ENCODE data around the gene PSEN1.

The PSEN1 gene

DNA sequence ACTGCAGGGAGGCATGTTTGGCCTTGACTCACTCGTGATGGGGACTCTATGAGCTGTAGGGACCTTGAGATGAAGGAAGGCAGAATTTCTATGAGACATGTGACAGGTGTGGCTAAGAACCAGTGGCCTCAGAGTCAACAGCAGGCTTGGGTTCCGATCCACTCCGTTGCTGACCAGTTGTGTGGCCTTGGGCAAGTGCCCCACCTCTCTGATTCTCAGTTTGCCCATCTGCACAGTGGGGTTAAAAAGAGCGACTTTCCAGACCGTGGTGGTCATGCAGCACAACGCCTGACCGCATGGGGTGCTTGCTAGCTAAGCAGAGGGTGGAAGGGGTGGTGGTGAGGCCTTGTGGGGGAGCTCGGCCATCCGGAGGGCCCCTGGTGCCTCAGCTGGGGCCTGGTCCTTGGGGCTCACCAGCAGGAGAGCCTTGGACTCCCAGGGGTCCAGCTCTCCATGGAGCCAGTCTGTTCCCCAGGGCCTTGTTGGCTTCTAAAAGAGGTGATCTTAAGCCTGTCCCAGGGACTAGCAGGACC, 119.5 kb downstream of the PSEN1 start:
- DNase-seq: no peak

DNA sequence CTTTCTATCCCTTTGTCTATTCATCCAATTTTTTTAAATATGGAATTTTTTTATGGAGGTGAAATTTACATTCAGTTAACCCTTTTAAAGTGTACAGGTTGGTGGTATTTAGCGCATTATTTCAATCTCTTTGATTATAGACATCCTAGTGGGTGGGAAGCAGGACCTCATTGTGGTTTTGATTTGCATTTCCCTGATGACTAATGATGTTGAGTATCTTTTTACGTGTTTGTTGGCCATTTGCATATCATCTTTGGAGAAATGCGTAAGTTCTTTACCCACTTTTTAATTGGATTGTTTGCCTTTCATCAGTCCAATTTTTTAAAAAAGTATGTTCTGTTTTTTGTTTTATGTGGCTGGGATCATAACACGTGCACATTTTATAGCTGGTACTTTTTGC, 121.8 kb downstream of the PSEN1 start:
- DNase-seq: no peak

DNA sequence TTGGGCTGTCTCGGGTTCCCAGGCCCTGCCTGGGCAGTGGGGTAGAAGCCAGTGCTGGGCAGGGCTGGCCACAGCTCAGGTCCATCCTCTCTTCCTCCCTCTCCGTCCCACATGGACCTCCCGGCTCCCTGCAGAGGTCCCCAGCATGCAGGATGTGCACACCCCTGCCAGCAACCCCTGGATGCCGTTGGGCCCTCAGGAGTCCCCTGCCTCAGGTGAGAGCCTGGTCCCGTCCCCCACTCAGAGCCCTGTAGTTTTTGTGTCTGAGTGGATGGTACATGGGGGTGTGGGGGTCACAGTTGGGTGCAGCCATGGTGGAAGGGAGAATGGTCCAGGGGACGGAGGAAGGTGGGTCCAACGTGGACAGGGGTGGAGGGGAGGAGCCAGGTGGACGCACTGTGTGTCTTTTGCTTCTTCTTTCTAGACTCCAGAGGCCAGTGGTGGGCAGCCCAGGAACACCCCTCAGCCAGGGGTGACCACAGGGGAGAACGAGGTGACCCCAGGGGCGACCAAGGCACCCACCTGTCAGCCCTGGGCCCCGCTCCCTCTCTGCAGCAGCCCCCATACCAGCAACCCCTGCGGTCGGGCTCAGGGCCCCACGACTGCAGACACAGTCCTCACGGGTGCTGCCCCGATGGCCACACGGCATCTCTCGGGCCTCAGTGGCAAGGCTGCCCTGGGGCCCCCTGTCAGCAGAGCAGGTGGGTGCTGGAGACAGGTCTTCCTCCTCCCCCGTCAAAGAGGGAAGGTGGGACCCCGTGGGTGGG, 122.7 kb downstream of the PSEN1 start:
- no peak for DNase-seq

DNA sequence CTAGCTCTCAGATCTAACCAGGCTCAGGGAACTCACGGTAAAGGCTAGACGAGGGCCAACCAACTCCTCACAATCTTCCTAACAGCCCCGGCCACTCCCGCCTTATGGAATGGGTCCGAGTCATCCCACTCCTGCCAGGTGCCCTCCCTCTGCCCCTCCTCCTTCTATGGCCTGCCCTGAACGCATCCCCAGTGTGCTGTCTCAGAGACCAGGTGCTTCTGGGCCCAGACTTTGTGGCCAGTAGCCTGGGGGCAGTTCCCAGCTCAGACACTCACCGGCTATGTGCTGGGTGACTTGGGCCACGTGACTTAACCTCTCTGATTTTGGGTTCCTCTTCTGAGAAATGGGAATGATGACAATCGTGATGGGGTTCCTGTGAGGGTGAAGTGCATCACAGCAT, 123.5 kb downstream of the PSEN1 start:
- DNase-seq: no peak

DNA sequence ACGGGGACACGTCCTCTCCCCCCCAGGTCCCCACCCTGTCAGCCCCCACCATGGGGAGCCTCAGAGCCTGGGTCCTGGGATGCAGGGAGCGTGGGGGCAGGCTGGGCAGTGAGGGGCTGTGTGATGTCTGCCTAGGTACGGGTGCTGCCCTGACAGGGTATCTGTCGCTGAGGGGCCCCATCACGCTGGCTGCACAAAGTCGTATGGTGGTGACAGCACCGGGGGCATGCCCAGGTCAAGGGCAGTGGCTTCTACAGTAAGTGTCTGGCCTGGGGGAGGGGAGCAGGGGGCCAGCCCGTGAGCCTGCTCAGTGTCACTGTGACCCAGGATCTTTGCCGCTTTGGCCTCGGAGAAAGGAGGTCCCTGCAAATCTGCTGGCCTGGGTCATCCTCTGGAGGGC, 124.3 kb downstream of the PSEN1 start:
- no peak for DNase-seq

DNA sequence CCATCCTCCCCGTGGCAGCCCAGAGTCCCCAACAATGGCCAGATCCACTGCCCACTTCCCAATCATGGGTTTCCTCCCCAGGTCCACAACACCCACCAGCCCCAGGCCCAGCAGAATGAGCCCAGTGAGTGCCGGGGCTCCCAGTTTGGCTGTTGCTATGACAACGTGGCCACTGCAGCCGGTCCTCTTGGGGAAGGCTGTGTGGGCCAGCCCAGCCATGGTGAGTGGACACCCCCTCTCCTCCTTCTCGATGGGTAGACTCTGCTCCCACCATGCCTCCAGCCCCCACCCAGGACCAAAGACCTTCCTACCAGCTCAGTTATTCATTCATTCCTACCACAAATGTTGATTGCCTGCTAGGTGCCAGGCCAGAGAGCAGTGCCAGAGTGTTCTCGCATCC, 124.8 kb downstream of the PSEN1 start:
- DNase-seq: no peak

DNA sequence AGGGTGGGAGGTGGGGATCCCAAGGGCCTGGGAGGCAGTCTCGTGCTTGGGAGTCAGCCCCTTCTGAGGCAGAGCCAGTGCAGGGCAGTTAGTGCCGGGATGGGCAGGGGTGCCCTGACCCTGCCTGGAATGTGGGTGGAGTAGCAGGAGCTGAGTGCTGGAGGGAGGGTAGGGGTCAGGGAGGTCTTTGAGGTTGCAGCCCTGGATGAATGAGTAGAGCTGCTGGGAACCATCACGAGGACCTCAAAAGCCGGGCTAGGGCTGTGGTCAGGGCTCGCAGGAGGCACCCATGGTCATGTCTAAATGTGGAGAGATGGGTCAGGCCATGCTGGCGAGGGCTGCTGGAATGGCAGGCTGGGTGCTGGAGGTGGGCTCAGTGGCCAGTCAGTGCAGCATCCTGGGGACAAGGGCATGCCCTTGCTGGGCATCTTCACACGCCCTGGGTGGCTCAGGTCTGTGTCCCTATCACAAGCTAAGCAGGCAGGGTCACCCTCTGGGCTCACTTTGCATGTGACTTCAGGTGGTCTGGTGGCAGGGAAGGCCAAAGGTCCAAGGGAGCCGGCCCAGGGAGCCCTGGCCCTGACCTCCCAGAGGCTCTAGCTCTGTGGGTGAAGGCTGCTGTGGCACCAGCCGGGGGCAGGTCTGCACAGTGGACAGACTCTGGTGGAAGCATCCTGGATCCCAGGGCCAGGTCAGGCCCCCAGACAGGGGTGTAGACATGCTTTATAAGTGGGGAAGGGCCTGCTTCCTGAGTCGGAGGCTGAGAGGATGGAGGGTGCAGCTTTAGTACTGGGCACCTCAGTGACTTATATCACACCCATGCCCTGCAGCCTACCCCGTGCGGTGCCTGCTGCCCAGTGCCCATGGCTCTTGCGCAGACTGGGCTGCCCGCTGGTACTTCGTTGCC, 125.5 kb downstream of the PSEN1 start:
- DNase-seq: no peak

DNA sequence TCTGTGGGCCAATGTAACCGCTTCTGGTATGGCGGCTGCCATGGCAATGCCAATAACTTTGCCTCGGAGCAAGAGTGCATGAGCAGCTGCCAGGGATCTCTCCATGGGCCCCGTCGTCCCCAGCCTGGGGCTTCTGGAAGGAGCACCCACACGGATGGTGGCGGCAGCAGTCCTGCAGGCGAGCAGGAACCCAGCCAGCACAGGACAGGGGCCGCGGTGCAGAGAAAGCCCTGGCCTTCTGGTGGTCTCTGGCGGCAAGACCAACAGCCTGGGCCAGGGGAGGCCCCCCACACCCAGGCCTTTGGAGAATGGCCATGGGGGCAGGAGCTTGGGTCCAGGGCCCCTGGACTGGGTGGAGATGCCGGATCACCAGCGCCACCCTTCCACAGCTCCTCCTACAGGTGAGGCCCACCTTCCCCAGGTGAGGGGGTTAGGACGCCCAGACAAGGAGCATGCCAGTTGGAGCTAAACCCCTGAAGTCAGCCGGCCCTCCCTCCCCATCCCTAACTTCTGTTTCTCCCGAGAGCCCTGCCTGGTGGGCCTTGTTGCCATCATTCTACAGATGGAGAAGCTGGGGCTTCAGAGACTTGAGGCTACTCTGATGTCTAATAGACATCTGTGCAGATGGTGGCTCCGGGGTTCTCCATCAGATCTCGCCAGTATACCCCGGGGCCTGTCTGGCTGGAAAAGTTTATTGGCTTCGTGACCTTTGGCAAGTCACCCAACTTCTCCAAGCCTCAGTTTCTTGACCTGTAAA, 126.3 kb downstream of the PSEN1 start:
- no peak for DNase-seq

DNA sequence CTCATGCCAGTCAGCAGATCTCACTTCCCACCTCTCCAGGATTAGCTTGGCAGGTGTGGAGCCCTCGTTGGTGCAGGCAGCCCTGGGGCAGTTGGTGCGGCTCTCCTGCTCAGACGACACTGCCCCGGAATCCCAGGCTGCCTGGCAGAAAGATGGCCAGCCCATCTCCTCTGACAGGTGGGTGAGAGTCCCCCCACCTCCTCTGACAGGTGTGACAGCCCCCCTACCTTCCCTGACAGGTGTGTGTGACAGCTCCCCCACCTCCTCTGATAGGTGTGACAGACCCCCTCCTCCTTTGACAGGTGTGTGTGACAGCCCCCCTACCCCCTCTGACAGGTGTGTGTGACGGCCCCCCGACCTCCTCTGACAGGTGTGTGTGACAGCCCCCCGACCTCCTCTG, 127.3 kb downstream of the PSEN1 start:
- no peak for DNase-seq

DNA sequence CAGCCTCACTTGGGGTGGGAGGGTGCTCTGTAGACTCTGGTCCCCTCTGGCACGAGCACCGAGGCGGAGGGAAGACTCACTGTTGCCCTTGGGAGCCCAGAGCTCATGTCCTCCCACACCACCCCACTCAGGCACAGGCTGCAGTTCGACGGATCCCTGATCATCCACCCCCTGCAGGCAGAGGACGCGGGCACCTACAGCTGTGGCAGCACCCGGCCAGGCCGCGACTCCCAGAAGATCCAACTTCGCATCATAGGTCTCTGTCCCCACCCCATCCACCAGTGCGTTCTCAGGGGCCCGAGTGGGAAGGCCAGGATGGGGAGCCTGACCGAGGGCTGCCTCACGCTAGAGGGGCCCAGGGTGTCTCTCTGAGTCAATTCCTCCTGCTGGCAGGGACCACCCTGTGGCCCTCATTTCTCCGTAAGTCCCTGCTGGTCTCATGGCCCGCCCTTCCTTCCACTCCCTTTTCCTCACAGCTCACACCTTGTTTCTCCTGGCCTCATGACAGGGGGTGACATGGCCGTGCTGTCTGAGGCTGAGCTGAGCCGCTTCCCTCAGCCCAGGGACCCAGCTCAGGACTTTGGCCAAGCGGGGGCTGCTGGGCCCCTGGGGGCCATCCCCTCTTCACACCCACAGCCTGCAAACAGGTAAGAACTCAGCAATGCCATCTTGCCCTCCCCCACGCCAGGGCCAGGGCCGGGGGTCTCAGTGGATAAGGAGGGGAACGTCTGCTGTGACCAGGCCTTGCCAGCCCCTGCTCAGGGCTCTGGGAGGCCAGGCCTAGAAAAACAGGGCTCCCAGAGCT, 128.0 kb downstream of the PSEN1 start:
- DNase-seq: no peak

DNA sequence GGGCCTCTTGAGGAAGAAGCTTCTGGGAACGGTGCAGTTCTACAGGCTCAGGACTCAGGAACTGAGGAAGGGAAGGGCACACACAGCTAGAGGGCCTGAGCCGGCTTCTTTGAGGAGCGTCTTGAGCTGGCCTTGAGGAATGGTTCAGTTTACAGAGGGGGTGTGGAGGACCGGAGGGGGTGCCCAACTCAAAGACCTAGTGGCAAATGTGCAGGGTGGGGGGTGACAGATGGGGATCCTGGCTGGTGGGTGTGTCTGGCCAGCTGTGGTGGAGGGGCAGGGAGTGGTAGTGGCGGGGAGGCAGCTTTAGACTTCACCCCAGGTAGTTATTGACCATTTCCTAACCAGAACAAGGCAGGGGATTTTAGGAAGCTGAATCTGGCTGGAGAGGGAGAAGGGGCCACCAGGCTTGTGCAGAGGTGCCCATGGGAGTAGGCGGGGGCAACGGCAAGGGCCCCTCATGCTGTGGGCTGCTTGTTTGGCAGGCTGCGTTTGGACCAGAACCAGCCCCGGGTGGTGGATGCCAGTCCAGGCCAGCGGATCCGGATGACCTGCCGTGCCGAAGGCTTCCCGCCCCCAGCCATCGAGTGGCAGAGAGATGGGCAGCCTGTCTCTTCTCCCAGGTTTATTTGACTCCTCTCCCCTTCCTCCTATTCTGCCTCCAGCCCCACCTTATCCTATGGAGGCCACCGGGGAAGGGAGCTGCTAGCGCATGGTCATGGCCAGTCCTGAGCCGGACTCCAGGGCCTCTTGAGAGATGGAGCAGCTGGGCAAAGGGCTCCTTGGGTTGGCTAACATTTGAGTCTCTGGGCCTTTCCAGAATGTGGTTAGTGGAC, 128.8 kb downstream of the PSEN1 start:
- no peak for DNase-seq

DNA sequence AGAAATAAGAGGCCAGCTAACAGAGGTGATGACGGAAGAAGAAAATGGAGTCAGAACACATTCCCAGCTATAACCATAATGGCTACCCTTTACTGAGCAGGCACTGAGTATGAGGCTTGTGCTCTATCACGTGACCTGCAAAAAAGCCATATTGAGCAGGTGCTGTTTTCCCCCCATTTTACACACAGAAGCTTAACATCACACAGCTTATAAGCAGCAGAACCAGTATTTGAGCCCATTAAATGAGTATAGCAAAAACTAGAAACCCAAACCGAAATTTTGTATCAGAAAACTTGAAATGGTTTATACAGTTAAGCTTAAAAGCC, 129.4 kb downstream of the PSEN1 start:
- no peak for DNase-seq

DNA sequence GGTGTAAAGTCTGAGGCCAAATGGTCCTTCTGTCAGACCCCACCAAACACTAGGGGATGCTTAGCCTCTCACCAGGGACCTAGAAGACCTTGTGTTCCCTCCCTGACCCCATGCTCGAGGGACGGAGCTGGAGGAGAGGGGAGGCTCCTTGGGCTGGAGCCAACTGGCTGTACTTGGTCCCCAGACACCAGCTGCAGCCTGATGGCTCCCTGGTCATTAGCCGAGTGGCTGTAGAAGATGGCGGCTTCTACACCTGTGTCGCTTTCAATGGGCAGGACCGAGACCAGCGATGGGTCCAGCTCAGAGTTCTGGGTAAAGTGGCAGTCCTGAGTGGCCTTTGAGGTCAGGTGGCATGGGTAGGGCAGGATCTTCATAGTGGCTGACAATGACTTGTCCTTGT, 130.0 kb downstream of the PSEN1 start:
- DNase-seq: no peak

DNA sequence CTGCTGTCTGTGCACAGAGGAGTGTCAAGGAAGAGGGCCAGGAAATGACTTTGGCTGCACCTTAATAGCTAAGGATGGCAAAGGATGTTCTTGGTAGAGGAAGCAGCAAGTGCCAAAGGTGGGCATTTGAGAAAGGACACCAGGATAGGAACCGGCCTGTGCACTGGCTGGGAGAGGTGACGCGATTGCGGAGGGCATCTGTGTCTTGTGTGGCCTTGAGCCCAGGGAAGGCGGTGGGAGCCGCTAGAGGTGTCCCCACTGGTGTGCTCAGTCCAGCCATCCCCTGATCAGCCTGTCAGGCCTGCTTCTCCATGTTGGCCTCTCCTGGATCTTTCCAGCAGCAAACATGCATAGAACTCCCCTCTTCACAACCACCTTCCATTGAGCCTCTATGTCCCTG, 131.2 kb downstream of the PSEN1 start:
- DNase-seq: no peak

DNA sequence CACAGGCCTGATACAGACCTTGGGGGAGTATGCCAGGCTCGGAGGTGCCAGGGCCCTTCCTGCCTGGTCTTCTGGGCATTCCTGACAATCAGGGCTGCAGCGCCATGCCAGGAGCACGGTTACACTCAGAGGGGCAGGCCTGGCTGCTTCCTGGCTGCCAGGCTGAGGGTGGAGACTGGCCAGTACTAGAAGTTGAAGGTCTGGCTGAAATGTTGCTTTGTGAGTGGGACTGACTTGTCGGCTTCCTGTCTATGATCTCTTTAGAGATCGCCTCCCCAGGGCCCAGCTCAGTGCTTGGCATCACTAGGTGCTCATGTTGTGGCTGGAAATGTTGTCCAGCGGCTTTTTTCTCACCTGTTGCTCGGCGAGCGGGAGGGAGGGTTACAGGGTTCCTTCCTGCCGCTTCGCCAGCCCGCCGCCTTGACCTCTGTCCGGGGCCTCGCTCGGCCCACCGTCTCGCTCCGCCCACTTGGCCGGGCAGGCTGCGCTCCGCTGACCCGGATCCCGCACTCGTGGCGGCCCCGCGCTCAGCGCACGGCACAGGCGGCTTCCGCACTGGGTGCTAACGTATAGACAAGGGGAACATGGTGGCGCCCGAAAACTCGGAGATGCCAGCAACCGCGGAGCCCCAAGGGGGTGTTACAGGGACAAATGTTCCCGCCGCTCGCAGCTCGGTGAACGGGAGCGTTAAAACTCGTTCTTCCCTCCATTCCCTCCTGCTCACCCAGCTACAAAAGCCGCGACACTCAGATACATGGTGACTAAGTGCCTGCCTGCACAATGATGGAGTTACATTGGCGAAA, 133.6 kb downstream of the PSEN1 start:
- no peak for DNase-seq

DNA sequence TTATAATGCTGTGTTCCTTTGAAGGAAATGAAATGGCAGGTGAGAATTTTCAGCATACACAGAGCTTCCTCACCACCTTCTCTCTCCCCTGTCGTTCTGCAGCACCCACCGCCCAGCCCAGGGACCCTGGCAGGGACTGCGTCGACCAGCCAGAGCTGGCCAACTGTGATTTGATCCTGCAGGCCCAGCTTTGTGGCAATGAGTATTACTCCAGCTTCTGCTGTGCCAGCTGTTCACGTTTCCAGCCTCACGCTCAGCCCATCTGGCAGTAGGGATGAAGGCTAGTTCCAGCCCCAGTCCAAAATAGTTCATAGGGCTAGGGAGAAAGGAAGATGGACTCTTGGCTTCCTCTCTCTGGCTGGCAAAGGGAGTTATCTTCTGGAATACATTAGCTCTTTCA, 136.1 kb downstream of the PSEN1 start:
- no peak for DNase-seq
